Renal pelvis (tissue), 4 donors: ENCODE data around the gene CNIH2. TPM values are rescaled to one million over a fixed set of nuclear protein-coding genes. Genes with fewer than 3 reads are reported as not detected.
A peak's percentile ranks its signal among the peaks of the same experiment; 100 is the strongest.

Experiments
- DNase-seq: peaks from one replicate; pipeline ENCODE4 v3.0.0-alpha.2; 2013
- polyA plus RNA-seq, 3 donors: library from polyadenylated mRNA; unstranded; fragments of 120-200 nt; gene quantifications; one replicate each; pipeline ENCODE4 v1.2.1, GENCODE V29; 2013; ENCODE audit not compliant: insufficient read length in 3 of 3

The CNIH2 gene
- polyA plus RNA-seq, 3 donors, result 4.3 to 4.4 (median 4.4) TPM

DNA sequence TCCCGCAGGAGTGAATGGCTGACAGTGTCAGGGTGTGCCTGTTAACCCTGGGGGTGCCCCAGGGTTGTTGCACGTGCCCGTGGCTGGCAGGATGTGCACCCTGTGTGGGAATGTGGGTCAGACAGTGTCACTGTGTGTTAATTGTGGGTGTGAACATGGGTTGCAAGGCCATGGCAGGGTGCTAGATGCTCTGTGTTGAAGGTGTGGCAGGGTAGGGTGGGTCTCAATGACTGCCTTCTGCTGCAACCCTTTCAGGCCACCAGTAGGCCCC is 50.0 kb downstream of the CNIH2 start:
- no peak for DNase-seq

GRCh38 chr11:66328302-66329144 is 50.5 kb downstream of the CNIH2 start:
- peak; percentile 71 for DNase-seq

DNA sequence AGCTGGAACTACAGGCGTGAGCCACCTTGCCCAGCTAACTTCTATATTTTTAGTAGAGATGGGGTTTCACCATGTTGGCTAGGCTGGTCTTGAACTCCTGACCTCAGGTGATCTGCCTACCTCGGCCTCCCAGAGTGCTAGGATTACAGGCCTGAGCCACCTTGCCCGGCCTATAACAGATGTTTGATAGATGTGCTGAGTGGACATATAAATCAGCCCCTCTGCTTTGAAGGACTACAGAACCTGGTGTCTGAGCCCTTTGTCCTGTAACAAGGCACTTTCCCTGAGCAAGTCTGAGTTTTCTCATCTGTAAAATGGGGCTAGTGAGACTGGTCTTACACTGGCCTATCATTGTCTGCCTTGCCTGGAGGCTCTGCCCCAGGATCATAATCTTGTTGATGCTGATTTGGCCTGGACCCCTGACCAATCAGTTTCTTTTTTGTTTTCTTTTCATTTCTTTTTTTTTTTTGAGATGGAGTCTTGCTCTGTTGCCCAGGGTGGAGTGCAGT is 51.2 kb downstream of the CNIH2 start:
- DNase-seq, result no peak

GRCh38 chr11:66330931-66331330 is 53.0 kb downstream of the CNIH2 start:
- DNase-seq, result no peak

DNA sequence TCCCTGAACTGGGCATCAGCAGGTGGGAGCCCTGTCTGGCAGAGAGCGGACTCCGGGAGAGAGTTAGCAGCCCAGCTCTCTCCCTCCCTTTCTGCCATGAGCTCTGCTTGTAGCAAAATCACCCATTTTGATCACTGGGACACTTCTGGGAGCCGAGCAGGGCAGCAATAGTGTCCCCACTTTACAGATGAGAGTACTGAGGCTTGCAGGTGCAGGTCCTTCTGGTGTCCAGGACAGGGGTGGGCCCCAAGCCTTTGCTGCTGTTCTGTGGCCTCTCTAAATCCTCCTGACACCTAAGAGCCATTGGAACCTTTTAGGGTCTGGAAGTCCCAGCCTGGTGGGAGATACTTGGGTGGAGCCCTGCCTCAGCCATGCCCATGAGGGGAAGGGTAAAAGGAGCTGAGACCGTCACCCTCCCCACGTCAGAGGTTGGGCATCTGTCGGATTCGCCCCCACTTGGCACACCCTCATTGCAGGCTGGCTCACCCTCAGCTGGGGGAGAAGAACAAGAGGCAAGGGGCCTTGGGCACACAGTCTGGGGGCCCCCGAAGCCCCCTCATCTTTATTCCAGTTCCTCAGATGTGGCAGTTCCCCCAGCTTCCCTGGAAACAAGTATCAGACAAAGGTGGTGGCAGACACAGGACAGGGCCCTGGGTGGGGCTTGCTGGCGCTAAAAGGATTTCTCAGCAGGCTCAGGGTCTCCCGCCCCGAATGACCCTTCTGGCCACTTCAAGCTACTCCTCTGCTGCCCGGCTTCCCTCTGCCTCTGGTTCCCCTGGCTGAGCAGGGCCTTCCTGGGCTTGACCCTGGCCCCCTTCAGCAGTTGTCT is 53.8 kb downstream of the CNIH2 start:
- no peak for DNase-seq

DNA sequence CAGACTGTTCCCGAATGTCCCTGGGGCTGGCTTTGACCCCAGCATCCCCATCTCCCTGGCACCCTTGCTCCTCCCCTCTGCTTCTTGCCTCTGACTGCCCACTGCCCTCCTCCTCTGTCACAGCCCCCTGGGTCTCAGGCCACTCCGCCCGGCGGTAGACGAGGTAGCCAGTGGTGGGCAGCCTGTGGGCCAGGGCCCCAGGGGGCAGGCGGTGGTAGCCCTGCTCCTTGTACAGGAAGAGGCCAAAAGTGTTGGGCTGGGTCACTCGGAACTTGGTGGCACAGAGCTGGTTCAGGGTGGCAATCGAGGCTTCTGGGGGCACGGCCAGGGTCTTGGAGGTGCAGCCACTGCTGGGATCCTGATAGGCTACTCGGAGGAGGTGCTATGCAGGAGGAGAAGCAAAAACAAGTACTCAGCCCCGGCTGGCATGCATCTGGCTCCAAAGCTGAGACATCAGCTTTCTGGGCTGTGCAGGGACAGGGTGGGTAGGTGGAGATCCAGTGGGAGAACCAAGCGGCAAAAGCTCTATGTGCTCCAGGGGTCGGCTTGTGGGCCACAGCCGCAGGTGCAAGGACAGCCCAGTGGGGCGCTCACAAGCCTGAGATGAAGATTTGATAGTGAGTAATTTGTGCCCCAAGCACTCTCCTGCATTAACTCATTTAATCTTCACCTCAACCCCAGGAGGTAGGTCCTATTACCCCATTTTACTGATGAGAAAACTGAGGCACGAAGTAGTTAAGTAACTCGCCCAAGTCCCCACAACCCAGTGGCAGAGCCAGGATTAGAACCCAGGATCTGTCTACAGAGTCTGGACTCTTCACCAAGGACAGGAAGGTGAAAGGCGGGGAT is 54.6 kb downstream of the CNIH2 start:
- DNase-seq, result no peak

- DNase-seq, result no peak
These were observed 55.4 kb downstream of the CNIH2 start for GRCh38 chr11:66333220-66333877.

Other genes starting within 250 kb of the CNIH2 start
- gene GAL3ST3, start 229.0 kb upstream of the CNIH2 start, polyA plus RNA-seq, result 1 to 10 TPM; 5.4 to 6.4 (median 6.1) TPM
- 100 to 1,000 TPM; 229 to 250 (median 238) TPM for gene SF3B2, start 225.8 kb upstream of the CNIH2 start, polyA plus RNA-seq
- 10 to 100 TPM; 46.0 to 53.7 (median 49.2) TPM for gene PACS1, start 207.9 kb upstream of the CNIH2 start, polyA plus RNA-seq
- gene KLC2, start 20.5 kb upstream of the CNIH2 start, polyA plus RNA-seq, result 10 to 100 TPM; 26.8 to 29.7 (median 28.7) TPM
- gene RAB1B, start 9.5 kb upstream of the CNIH2 start, polyA plus RNA-seq, result 100 to 1,000 TPM; 129 to 152 (median 142) TPM
- gene YIF1A, start 11.0 kb downstream of the CNIH2 start, polyA plus RNA-seq, result 10 to 100 TPM; 57.3 to 65.9 (median 65.3) TPM
- gene TMEM151A, start 13.7 kb downstream of the CNIH2 start, polyA plus RNA-seq, result under 1 TPM in 1 of 3 donors, not detected in 2; 0.13 TPM
- gene CD248, start 38.9 kb downstream of the CNIH2 start, polyA plus RNA-seq, result 10 to 100 TPM; 54.2 to 97.9 (median 70.3) TPM
- 1 to 10 TPM; 2.4 to 3.5 (median 3.0) TPM for gene RIN1, start 58.3 kb downstream of the CNIH2 start, polyA plus RNA-seq
- gene BRMS1, start 66.9 kb downstream of the CNIH2 start, polyA plus RNA-seq, result 10 to 100 TPM; 36.3 to 39.3 (median 38.6) TPM
- 10 to 100 TPM; 52.6 to 58.7 (median 56.2) TPM for gene B4GAT1, start 69.5 kb downstream of the CNIH2 start, polyA plus RNA-seq
- gene SLC29A2, start 93.6 kb downstream of the CNIH2 start, polyA plus RNA-seq, result 10 to 100 TPM; 22.9 to 27.8 (median 26.7) TPM
- under 1 TPM; 0.10 to 0.35 (median 0.13) TPM for gene NPAS4, start 142.9 kb downstream of the CNIH2 start, polyA plus RNA-seq
- gene MRPL11, start 160.7 kb downstream of the CNIH2 start, polyA plus RNA-seq, result 10 to 100 TPM; 65.9 to 89.6 (median 85.9) TPM
- 1 to 10 TPM; 5.9 to 7.0 (median 6.2) TPM for gene PELI3, start 188.7 kb downstream of the CNIH2 start, polyA plus RNA-seq
- gene DPP3, start 202.3 kb downstream of the CNIH2 start, polyA plus RNA-seq, result 10 to 100 TPM; 26.2 to 29.4 (median 27.5) TPM
- gene BBS1, start 232.5 kb downstream of the CNIH2 start, polyA plus RNA-seq, result 100 to 1,000 TPM in 1 of 3 donors, 10 to 100 TPM in 2; 69.6 to 103 (median 93.6) TPM